ENCODE measurements around the gene XCR1. TPM values are rescaled to one million over a fixed set of nuclear protein-coding genes. Genes with fewer than 3 reads are reported as not detected.

The XCR1 gene
- total RNA-seq, 4 donors from 2014 or later = not detected

DNA sequence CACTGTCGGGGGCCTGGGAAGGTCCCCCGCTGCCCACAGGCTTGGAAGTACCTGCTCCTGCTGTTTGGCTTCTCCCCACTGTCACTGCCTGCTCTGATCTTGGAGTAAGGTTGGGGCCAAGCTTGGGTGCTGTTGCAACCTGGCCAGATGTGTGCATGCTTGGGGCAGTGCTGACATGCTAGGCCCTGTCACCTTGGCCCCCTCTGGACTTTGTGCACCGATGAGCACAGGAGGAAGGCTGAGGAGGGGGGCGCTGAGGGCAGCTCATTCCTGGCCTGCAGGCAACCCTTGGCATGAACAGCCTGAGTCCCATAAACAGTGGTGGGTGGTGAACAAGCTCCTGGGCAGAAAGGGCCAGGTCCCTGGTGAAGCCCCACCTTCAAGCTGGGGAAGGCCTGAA lies 4.0 kb upstream of the XCR1 start:
- no peaks in the 10 kb centered on the region for H3K27me3 ChIP-seq
- H3K27ac ChIP-seq = no peak overlapping the region
- H3K36me3 ChIP-seq = no peaks in the 10 kb centered on the region
- H3K4me1 ChIP-seq = no peaks in the 10 kb centered on the region
- TF ChIP-seq POLR2A (IDR thresholded peaks at IDR 0.05) = no peak
- TF ChIP-seq, protein P1, sequence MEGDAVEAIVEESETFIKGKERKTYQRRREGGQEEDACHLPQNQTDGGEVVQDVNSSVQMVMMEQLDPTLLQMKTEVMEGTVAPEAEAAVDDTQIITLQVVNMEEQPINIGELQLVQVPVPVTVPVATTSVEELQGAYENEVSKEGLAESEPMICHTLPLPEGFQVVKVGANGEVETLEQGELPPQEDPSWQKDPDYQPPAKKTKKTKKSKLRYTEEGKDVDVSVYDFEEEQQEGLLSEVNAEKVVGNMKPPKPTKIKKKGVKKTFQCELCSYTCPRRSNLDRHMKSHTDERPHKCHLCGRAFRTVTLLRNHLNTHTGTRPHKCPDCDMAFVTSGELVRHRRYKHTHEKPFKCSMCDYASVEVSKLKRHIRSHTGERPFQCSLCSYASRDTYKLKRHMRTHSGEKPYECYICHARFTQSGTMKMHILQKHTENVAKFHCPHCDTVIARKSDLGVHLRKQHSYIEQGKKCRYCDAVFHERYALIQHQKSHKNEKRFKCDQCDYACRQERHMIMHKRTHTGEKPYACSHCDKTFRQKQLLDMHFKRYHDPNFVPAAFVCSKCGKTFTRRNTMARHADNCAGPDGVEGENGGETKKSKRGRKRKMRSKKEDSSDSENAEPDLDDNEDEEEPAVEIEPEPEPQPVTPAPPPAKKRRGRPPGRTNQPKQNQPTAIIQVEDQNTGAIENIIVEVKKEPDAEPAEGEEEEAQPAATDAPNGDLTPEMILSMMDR (IDR thresholded peaks at IDR 0.05) = no peak
- H3K9me3 ChIP-seq = peaks cover 0 to 6% (median 0%) of the 10 kb centered on the region in 4 donors
- DNase-seq = no peak
- H3K4me3 ChIP-seq = no peak overlapping the region

DNA sequence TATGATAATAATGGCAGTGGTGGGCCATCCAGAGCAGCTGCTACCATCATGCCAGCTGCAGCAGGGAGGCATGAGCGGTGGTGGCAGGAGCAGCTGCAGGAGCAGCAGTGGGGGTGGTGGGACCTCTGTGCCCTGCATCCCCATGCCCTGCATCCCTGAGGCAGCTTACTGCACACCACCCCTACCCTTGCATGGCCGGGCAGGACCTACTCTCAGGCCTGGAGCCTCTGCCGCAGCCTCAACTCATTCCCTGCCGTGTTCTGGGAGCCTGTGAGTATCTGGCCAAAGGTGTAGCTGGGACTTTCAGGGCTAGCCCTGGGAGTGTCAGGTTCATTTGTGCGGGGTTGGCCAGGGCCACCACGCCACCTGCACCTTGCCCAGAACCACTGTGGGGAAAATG lies 3.3 kb upstream of the XCR1 start:
- Histone ChIP-seq H3K9me3 (peaks cover 0 to 6% (median 0%) of the 10 kb centered on the region in 4 donors), H3K27me3 (no peaks in the 10 kb centered on the region), H3K36me3 (no peaks in the 10 kb centered on the region), H3K4me1 (no peaks in the 10 kb centered on the region), H3K27ac (no peak overlapping the region), H3K4me3 (no peak overlapping the region)
- no peak for TF ChIP-seq POLR2A (IDR thresholded peaks at IDR 0.05)
- TF ChIP-seq, protein P1 (IDR thresholded peaks at IDR 0.05) = no peak
- DNase-seq = no peak

DNA sequence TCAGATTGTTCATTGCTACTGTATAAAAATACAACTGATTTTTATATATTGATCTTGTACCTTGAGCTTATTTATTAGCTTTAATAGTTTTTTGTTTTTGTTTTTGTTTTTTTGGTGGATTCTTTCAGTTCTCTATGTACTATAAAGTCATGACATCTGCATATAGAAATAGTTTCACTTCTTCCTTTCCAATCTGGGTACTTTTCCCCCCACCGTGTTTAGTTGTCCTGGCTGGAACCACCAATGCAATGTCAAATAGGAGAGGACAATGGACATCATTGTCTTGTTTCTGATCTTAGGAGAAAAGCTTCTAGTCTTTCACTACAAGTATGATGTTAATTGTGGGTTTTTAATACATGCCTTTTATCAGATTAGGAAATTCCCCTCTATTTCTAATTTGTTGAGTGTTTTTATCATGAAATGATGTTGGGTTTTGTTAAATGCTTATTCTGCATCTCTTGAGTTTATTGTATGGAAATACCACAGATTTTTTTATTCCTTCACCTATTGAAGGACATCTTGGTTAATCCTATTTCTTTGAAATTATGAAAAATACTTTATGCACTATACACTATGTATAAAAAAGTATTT lies 2.8 kb upstream of the XCR1 start:
- no peak for DNase-seq
- no peak for TF ChIP-seq POLR2A (IDR thresholded peaks at IDR 0.05)
- TF ChIP-seq, protein P1 (IDR thresholded peaks at IDR 0.05) = no peak
- H3K4me1 ChIP-seq = no peaks in the 10 kb centered on the region
- no peaks in the 10 kb centered on the region for H3K27me3 ChIP-seq
- peaks cover 0 to 6% (median 0%) of the 10 kb centered on the region in 4 donors for H3K9me3 ChIP-seq
- H3K36me3 ChIP-seq = no peaks in the 10 kb centered on the region
- no peak overlapping the region for H3K4me3 ChIP-seq
- H3K27ac ChIP-seq = no peak overlapping the region

DNA sequence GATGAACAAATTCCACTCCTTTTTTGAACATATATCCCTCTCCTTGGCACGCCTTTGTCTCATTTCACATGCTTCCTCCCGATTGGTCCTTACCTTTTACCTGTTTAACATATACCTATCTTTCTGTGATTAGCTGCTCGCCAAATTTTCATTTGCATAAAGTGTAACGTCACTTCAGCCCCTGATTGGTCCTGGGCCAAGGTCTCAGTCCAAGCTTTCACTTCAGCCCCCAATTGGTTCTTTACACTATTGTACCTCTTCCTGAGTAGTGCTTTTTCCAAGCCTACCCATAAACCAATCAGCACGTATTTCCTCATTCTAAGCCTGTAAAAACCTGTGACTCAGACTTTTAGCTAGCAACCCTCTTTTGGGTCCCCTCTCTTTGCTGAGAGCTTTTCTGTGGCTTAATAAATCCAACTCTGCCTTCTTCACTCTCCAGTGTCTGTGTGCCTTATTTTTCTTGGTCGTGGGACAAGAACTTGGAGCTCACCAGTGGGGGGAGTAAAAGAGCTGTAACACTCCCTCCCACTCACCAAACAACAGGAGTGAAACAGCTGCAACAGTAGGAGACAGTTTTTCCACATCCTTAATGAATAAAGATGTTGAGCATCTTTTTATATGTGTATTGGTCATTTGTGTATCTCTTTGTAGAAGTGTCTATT lies 584 bp upstream of the XCR1 start:
- DNase-seq = no peak
- Histone ChIP-seq H3K4me1 (no peaks in the 10 kb centered on the region), H3K36me3 (no peaks in the 10 kb centered on the region), H3K27me3 (no peaks in the 10 kb centered on the region), H3K9me3 (peaks cover 0 to 6% (median 0%) of the 10 kb centered on the region in 4 donors), H3K27ac (no peak overlapping the region), H3K4me3 (no peak overlapping the region)
- TF ChIP-seq POLR2A (IDR thresholded peaks at IDR 0.05) = no peak
- TF ChIP-seq, protein P1 (IDR thresholded peaks at IDR 0.05) = no peak

DNA sequence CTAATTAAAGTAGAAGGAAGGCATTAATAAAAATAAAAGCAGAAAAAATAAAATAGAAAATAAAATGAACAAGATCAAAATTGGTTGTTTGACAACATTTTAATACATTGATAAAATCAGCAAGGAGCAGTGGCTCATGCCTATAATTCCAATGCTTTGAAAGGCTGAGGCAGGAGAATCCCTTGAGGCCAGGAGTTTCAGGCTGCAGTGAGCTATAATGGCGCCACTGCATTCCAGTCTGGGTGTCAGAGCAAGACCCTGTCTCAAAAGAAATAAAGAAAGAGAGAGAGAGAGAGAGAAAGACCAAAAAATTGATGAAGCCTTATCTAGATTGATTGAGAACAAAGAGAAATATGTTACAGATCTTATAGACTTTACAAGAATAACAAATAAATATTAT lies 2.1 kb downstream of the XCR1 start:
- H3K27ac ChIP-seq = no peak overlapping the region
- no peaks in the 10 kb centered on the region for H3K4me1 ChIP-seq
- H3K4me3 ChIP-seq = no peak overlapping the region
- no peaks in the 10 kb centered on the region for H3K27me3 ChIP-seq
- no peak for DNase-seq
- TF ChIP-seq POLR2A (IDR thresholded peaks at IDR 0.05) = no peak
- TF ChIP-seq, protein P1 (IDR thresholded peaks at IDR 0.05) = no peak
- H3K36me3 ChIP-seq = no peaks in the 10 kb centered on the region
- H3K9me3 ChIP-seq = peaks cover 0 to 6% (median 0%) of the 10 kb centered on the region in 4 donors
